Breast epithelium (tissue), 4 donors: ENCODE data around the gene CASZ1. TPM values are rescaled to one million over a fixed set of nuclear protein-coding genes. Genes with fewer than 3 reads are reported as not detected.

ENCODE experiments used
- DNase-seq, 2 donors: peaks; one replicate each; pipeline ENCODE4 v3.0.0-alpha.2; 2019; ENCODE audit warnings: low spot score in 2 of 2
- H3K27ac ChIP-seq, 2 donors: fragments of 200-600 bp; sonication (generic) in 1 of 2; one replicate each; pipeline ENCODE4 v1.5.1; 2016 to 2019; ENCODE audit warnings: mild to moderate bottlenecking in 1 of 2
- H3K27me3 ChIP-seq, 2 donors: fragments of 200-600 bp; sonication (generic) in 1 of 2; one replicate each; pipeline versions ENCODE4 v1.5.1 to v1.6.0; 2017 to 2019; ENCODE audit warnings: control low read depth in 1 of 2, mild to moderate bottlenecking in 1 of 2
- H3K36me3 ChIP-seq: fragments of 200-600 bp; one replicate; pipeline ENCODE4 v1.5.1; 2019
- H3K4me1 ChIP-seq, 2 donors: fragments of 200-600 bp; sonication (generic); one replicate each; pipeline ENCODE4 v1.5.1; 2016 to 2019; ENCODE audit warnings: control low read depth in 1 of 2
- H3K4me3 ChIP-seq, 3 donors: fragments of 200-600 bp; sonication (generic); 1 replicate in 2 of 3; 2 replicates in 1 of 3; pipeline ENCODE4 v1.5.1; 2016 to 2019; ENCODE audit warnings: mild to moderate bottlenecking in 3 of 3, moderate library complexity in 2 of 3
- H3K9me3 ChIP-seq, 2 donors: fragments of 200-600 bp; sonication (generic) in 1 of 2; one replicate each; pipeline ENCODE4 v1.5.1; 2016 to 2019; ENCODE audit warnings: control low read depth in 1 of 2
- CTCF ChIP-seq, 3 donors: fragments of 450-650 bp; IDR thresholded peaks; one replicate each; pipeline ENCODE4 v1.5.1; 2016 to 2017; ENCODE audit warnings: antibody characterized with exemption in 3 of 3, mild to moderate bottlenecking in 3 of 3, moderate library complexity in 3 of 3
- POLR2A ChIP-seq: fragments of 450-650 bp; IDR thresholded peaks from one replicate; pipeline ENCODE4 v1.6.1; 2016; ENCODE audit warnings: antibody characterized with exemption, mild to moderate bottlenecking, moderate library complexity
- POLR2AphosphoS5 ChIP-seq, 3 donors: sonication (generic); formaldehyde crosslinking; IDR thresholded peaks; one replicate each; pipeline ENCODE4 v1.6.1; 2017; ENCODE audit warnings: antibody characterized with exemption in 3 of 3
- intact Hi-C: fragments of 100-400 bp; cut with DNase I; formaldehyde crosslinking; loops from one replicate; pipeline ENCODE4 v1.15.1; 2023; ENCODE audit warnings: low total_unique reads
- total RNA-seq, 3 donors: library from RNA; depleted of rRNA; stranded (reverse); fragments of >200 nt; gene quantifications; one replicate each; pipeline ENCODE4 v1.1.0, GENCODE V29; 2016

Gene CASZ1
- total RNA-seq, 3 donors from 2014 or later: 1.1 to 39.1 (median 32.4) TPM

DNA sequence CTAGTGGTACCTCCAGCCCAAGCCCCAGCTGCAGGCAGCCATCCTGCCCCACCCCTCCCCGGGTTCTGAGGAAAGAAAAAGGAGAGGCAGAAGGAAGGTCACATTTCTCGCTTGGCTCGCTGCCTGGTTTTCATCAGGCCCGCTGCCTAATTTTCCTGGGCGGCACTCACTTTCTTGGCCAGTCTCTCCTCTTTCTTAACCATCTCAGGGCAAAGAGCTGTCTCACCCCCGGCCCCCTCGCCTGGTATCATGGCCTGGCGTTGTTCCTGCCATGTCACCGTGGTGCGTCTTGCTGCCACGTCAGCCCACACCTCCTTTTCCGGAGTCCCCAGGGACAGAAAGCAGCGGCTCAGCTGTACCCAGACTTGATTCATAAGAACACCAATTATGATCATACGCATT lies 26.6 kb upstream of the CASZ1 start:
- Histone ChIP-seq H3K9me3 (no peaks in the 10 kb centered on the region), H3K27ac (peak overlapping the region in 1 of 2 donors; percentile 12), H3K27me3 (peaks cover 0 to 3% of the 10 kb centered on the region in 2 donors), H3K4me3 (peak overlapping the region in 1 of 3 donors; percentile 8), H3K4me1 (no peaks in the 10 kb centered on the region), H3K36me3 (no peaks in the 10 kb centered on the region)
- DNase-seq: no peak
- intact Hi-C loops: loop anchor here (5.0 kb wide), 1 partner anchor 464 kb away; no protein-coding TSS in a partner anchor
- TF ChIP-seq POLR2A: no peak

DNA sequence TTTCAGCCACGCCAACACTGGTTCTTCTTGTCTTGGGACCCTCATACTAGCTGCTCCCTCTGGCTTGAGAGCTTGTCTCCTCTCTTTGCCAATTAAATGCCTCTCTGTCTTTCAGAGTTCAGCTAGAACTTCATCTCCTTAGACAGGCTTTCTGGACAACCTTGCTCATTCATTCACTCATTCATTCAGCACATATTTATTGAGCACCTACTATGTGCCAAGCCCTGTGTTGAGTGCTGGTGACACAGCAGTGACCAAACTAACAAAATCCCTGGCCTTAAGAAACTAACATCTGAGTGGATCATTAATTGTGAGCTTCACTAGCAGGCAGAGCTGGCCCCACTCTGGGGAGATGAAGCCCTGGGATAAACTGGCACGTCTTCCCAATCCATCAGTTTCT lies 24.9 kb upstream of the CASZ1 start:
- no peaks in the 10 kb centered on the region for H3K4me1 ChIP-seq
- DNase-seq: no peak
- H3K27ac ChIP-seq: no peak overlapping the region
- H3K27me3 ChIP-seq: peaks cover 0 to 3% of the 10 kb centered on the region in 2 donors
- H3K9me3 ChIP-seq: no peaks in the 10 kb centered on the region
- intact Hi-C loops: loop anchor here (5.0 kb wide), 1 partner anchor 466 kb away; no protein-coding TSS in a partner anchor
- no peaks in the 10 kb centered on the region for H3K36me3 ChIP-seq
- TF ChIP-seq CTCF (IDR thresholded peaks at IDR 0.05): no peak
- TF ChIP-seq POLR2A: no peak
- no peak for TF ChIP-seq POLR2AphosphoS5 (IDR thresholded peaks at IDR 0.05)
- no peak overlapping the region for H3K4me3 ChIP-seq

DNA sequence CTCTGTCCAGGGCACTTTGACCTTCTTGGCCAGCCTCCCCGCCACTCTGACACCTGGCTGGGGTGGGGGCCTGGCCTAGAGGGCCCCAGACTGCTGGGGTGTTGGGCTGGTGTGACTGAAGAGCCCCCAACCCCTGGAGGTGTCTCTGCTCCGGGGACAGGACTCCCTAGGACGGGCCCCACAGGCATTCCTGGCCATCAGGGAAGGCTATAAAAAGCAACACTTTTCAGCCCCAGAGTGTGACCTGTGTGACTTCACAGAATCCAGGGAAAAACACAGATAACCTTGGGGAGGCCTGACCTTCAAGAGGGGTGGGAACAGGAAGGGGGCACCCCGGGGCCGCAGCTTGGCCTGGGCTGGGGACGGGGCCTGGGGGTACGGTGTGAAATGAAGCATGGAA lies 24.0 kb upstream of the CASZ1 start:
- no peaks in the 10 kb centered on the region for H3K36me3 ChIP-seq
- DNase-seq: no peak
- TF ChIP-seq CTCF (IDR thresholded peaks at IDR 0.05): no peak
- TF ChIP-seq POLR2A: no peak
- no peak for TF ChIP-seq POLR2AphosphoS5 (IDR thresholded peaks at IDR 0.05)

GRCh38 chr1:10819198-10819901 lies 22.9 kb upstream of the CASZ1 start:
- Histone ChIP-seq H3K4me1 (no peaks in the 10 kb centered on the region), H3K27me3 (no peaks in the 10 kb centered on the region), H3K36me3 (no peaks in the 10 kb centered on the region), H3K4me3 (no peak overlapping the region), H3K27ac (no peak overlapping the region), H3K9me3 (no peaks in the 10 kb centered on the region)
- TF ChIP-seq POLR2AphosphoS5 (IDR thresholded peaks at IDR 0.05): no peak
- TF ChIP-seq POLR2A: no peak
- no peak for DNase-seq
- intact Hi-C loops: no loop called here

More for the DNA sequence above, 24.0 kb upstream of the CASZ1 start:
- Histone ChIP-seq H3K27me3 (no peaks in the 10 kb centered on the region), H3K27ac (no peak overlapping the region), H3K9me3 (no peaks in the 10 kb centered on the region), H3K4me1 (no peaks in the 10 kb centered on the region), H3K4me3 (no peak overlapping the region)
- intact Hi-C loops: loop anchor here (5.0 kb wide), 1 partner anchor 467 kb away; no protein-coding TSS in a partner anchor

DNA sequence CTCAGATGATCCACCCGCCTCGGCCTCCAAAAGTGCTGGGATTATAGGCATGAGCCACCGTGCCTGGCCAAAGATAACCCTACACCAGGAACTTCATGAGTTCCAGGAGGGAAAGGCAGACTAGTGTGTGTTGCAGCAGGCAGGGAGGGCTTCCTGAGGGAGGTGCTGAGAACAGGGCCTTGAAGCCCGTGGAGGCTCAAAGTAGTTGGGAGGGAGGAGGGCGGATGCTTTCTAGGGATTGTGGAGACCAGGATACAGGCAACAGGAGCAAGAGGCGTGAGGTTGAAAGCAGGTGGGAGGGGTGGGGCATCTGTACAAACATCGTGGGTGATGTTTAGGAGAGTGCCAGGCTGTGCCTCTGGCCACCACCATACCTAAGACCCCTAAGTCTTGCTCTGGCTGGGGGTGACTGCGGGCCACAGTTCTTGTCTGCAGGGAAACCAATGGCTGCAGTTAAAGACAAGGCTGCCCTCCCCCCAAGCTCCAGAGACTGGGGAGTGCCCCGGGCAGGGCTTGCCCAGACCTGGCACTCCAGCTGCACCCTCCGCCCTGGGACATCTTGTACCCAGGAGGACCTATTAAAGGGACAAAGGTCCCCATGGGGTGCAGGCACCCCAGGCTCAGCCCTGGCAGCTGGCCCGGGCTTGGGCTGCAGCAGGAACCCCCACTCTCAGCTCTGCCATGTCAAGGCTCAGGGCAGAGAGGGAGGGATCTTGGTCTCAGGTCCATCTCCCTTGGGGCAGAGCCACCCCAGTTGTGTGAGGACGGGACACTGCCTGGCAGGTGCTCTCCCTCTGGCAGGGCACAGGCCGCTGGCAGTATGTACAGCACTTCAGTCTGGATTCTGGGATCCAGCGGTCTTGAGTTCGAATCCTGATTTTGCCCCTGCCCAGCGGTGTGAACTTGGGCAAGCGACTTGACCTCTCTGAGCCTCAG lies 22.1 kb upstream of the CASZ1 start:
- Histone ChIP-seq H3K27ac (no peak overlapping the region), H3K4me1 (no peaks in the 10 kb centered on the region), H3K9me3 (no peaks in the 10 kb centered on the region), H3K36me3 (no peaks in the 10 kb centered on the region), H3K4me3 (no peak overlapping the region), H3K27me3 (no peaks in the 10 kb centered on the region)
- no peak for DNase-seq
- intact Hi-C loops: no loop called here
- TF ChIP-seq CTCF (IDR thresholded peaks at IDR 0.05) (no peak), POLR2A (no peak), POLR2AphosphoS5 (IDR thresholded peaks at IDR 0.05) (no peak)
